Measurements from ENCODE around the gene CLEC4F. TPM values are rescaled to one million over a fixed set of nuclear protein-coding genes. Genes with fewer than 3 reads are reported as not detected.

Gene CLEC4F
- total and polyA plus RNA-seq, 2 of the 13 experiments (the other 11 are each of a cell fraction or from before 2014, with no cell fraction given) = 0.12 to 0.13 TPM

GRCh38 chr2:70807102-70807827 is 13.1 kb downstream of the CLEC4F start (continued):
- TF ChIP-seq ZBTB39 (CRISPR knock-in tag; IDR thresholded peaks at IDR 0.05) (0 out of 2 replicates have a peak, but pooled peaks have one; percentile 49), SNAPC2 (CRISPR knock-in tag; IDR thresholded peaks at IDR 0.05) (0 out of 2 replicates have a peak, but pooled peaks have one; percentile 32), ZBTB1 (CRISPR knock-in tag; IDR thresholded peaks at IDR 0.05; ENCODE audit: borderline replicate concordance) (no peak), ATF7 (IDR thresholded peaks at IDR 0.05) (no peak), ATF7 (CRISPR knock-in tag; IDR thresholded peaks at IDR 0.05) (peak; percentile 34; the same call in 1 of the 2 replicates), TFDP1 (CRISPR knock-in tag; IDR thresholded peaks at IDR 0.05; ENCODE audit: borderline replicate concordance) (0 out of 2 replicates have a peak, but pooled peaks have one; percentile 61), ZHX2 (IDR thresholded peaks at IDR 0.05; ENCODE audit: low read depth) (no peak), ZHX2 (CRISPR knock-in tag; IDR thresholded peaks at IDR 0.05; ENCODE audit: borderline replicate concordance) (no peak), DNMT3B (CRISPR knock-in tag; conservative IDR thresholded peaks at IDR 0.05) (peak; percentile 35; the same call in 1 of the 2 replicates), RORA (CRISPR knock-in tag; IDR thresholded peaks at IDR 0.05) (no peak), FOXA3 (CRISPR knock-in tag; IDR thresholded peaks at IDR 0.05) (peak; percentile 99), SP140L (CRISPR knock-in tag; IDR thresholded peaks at IDR 0.05; ENCODE audit: borderline replicate concordance) (no peak), ZNF329 (CRISPR knock-in tag; IDR thresholded peaks at IDR 0.05; ENCODE audit: low read depth) (no peak), JUN (CRISPR knock-in tag; IDR thresholded peaks at IDR 0.05) (peak; percentile 77), MAFF (IDR thresholded peaks at IDR 0.05; ENCODE audit: low read depth, low read length) (0 out of 2 replicates have a peak, but pooled peaks have one; percentile 13), STAT5B (CRISPR knock-in tag; IDR thresholded peaks at IDR 0.05) (peak; percentile 69; the same call in 1 of the 2 replicates), ZZZ3 (CRISPR knock-in tag; IDR thresholded peaks at IDR 0.05; ENCODE audit: borderline replicate concordance) (no peak), ZNF256 (CRISPR knock-in tag; conservative IDR thresholded peaks at IDR 0.05) (0 out of 2 replicates have a peak, but pooled peaks have one; percentile 41), SP4 (CRISPR knock-in tag; IDR thresholded peaks at IDR 0.05) (no peak), EHMT2 (IDR thresholded peaks at IDR 0.05; ENCODE audit: borderline replicate concordance, low read depth, low read length) (peak; percentile 84; the same call in 1 of the 2 replicates), RCOR2 (CRISPR knock-in tag; IDR thresholded peaks at IDR 0.05) (peak; percentile 88; the same call in 1 of the 2 replicates), MBD4 (IDR thresholded peaks at IDR 0.05; ENCODE audit: borderline replicate concordance, low read length) (peak; percentile 59; the same call in 1 of the 2 replicates)

Data from HepG2 (cell line).